Naive thymus-derived CD8-positive, alpha-beta T cell (primary cell): ENCODE results near the gene LIMCH1. TPM values are rescaled to one million over a fixed set of nuclear protein-coding genes. Genes with fewer than 3 reads are reported as not detected.

Experiments
- polyA plus RNA-seq, 3 donors: library from polyadenylated mRNA; unstranded; fragments of 300-500 nt; fragmentation: Illumina TruSeq; gene quantifications; one replicate each; pipeline ENCODE4 v1.2.3, GENCODE V29; 2021
- total RNA-seq, 8 experiments: library from RNA in 2 of 8; stranded (reverse) in 2 of 8; gene quantifications; one replicate each; pipeline ENCODE4 v1.2.3 and lab custom pipeline; 2021 to 2026

LIMCH1 gene
- total and polyA plus RNA-seq, 5 experiments from 2014 or later = not detected

Other genes with a start within 250 kb of the LIMCH1 start
- not detected for gene PHOX2B, start 210.6 kb downstream of the LIMCH1 start, total RNA-seq
- gene PHOX2B, start 210.6 kb downstream of the LIMCH1 start, polyA plus RNA-seq = not detected